Pancreas (tissue), 10 donors: Measurements from ENCODE around the gene MAML3. TPM values are rescaled to one million over a fixed set of nuclear protein-coding genes. Genes with fewer than 3 reads are reported as not detected.

Experiments
- ATAC-seq, 4 donors: fragments of 200-7000 bp; cut with Tn5 transposase; one replicate each; pipeline versions ENCODE4 v1.8.0 to v1.9.1; 2020; ENCODE audit warnings: mild to moderate bottlenecking in 4 of 4, moderate library complexity in 4 of 4
- DNase-seq, 6 donors: peaks; one replicate each; pipeline ENCODE4 v3.0.0-alpha.2; 2020
- FAIRE-seq: peaks from 2 replicates; lab custom pipeline; 2012; peaks lifted over from hg19 to GRCh38; lab: Jason Lieb, UNC
- H3K27ac ChIP-seq, 4 donors: fragments of 200-600 bp; sonication (generic); 1 replicate in 3 of 4; 2 replicates in 1 of 4; pipeline versions ENCODE4 v1.5.0 to v1.8.0; 2020
- H3K27me3 ChIP-seq, 4 donors: fragments of 200-600 bp; one replicate each; pipeline ENCODE4 v1.8.0; 2021
- H3K36me3 ChIP-seq, 3 donors: fragments of 200-600 bp; sonication (generic) in 1 of 3; one replicate each; pipeline versions ENCODE4 v1.5.0 to v1.8.0; 2020 to 2021
- H3K4me1 ChIP-seq, 3 donors: fragments of 200-600 bp; one replicate each; pipeline ENCODE4 v1.8.0; 2021
- H3K4me3 ChIP-seq, 4 donors: fragments of 200-600 bp; sonication (generic) in 2 of 4; one replicate each; pipeline versions ENCODE4 v1.5.0 to v1.8.0; 2020 to 2021
- H3K9me3 ChIP-seq, 4 donors: fragments of 200-600 bp; one replicate each; pipeline ENCODE4 v1.8.0; 2021
- WGBS, 2 donors: extraction: QIAGEN DNeasy Blood & Tissue Kit; methylation state at CpG; one replicate each; pipeline ENCODE4 v1.1.7; 2013; 5-methylcytosine and 5-hydroxymethylcytosine counted together
- intact Hi-C, 3 donors: fragments of 100-400 bp; cut with DNase I; formaldehyde crosslinking; loops; one replicate each; pipeline versions ENCODE4 v1.11.1 to v1.14.2; 2022
- polyA plus RNA-seq, 2 donors: library from polyadenylated mRNA; stranded (reverse); fragments of 200-250 nt; gene quantifications; one replicate each; pipeline ENCODE4 v1.2.3, GENCODE V29; 2013
- total RNA-seq, 6 donors: library from RNA; stranded (reverse); fragmentation: NEBNext Ultra II Directional in 4 of 6; extraction: Animal tissue kit (Norgen Biotek cat#: 25700) in 4 of 6; gene quantifications; one replicate each; pipeline versions ENCODE4 v1.2.1 to v1.2.4, GENCODE V29; 2021 to 2023
- TF ChIP-seq, protein P1 (sequence below), 4 donors: fragments of 200-600 bp; sonication (generic) in 3 of 4; IDR thresholded peaks; one replicate each; pipeline versions ENCODE4 v1.5.0 to v1.8.0; 2021; ENCODE audit warnings: antibody characterized with exemption in 4 of 4
- donor health status: healthy with polysubstance abuse.
- donor health status: DM: no; HTN: no; CAD: no; lungs with moderate emphysema.
- donor health status: DM: no; HTN: no; CAD: no.
- donor health status: control.
- donor health status: control.
- donor health status: Bipolar disorder and iron deficiency.
- donor health status: DM: yes; HTN: yes; CAD: no.
- donor health status: DM: no; HTN: no; CAD: no.
- donor health status: DM: no; HTN: no; CAD: no.
- donor health status: DM: yes; HTN: yes; CAD: no.

The MAML3 gene
- total and polyA plus RNA-seq, 8 donors = 3.8 to 8.9 (median 5.9) TPM

DNA sequence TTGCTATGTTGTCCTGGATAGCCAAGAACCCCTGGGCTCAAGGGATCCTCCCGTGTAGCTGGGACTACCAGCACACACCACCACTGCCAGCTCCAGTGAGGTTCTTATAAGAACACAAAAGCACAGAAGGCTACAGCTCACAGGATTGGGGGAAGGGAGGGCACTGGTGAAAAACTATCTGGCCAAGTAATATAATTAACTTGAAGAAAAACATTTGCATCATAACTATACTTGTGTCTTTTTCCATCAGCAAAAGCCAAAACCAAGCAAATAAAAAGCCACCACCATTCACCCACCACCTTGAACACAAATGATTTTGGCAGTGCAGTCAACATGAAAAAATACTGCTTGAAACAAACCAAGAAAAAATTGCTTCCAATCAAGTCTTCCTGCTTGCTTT, 188.2 kb downstream of the MAML3 start:
- H3K36me3 ChIP-seq = no peaks in the 10 kb centered on the region

DNA sequence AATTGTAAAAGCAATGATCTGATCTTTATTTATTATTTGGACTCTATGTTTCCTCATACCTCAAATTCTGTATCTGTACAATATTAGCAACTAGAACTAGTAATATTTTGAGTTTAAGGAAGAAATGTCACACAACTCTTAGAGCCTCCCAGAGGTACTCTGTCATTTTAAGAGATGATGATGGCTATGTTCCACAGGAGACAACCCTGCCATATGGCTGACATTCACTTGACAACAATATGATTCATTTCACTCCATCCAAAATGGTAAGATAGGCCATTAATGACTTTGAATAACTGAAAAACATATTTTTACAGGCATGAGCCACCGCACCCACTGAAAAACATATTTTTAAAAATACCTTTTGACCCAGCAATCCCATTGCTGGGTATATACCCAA, 190.3 kb downstream of the MAML3 start:
- FAIRE-seq = no peak

More for the DNA sequence above, 188.2 kb downstream of the MAML3 start:
- WGBS, 2 donors = 54 to 62% methylated on average over 1 of the region's 1 CpG
- TF ChIP-seq, protein P1, sequence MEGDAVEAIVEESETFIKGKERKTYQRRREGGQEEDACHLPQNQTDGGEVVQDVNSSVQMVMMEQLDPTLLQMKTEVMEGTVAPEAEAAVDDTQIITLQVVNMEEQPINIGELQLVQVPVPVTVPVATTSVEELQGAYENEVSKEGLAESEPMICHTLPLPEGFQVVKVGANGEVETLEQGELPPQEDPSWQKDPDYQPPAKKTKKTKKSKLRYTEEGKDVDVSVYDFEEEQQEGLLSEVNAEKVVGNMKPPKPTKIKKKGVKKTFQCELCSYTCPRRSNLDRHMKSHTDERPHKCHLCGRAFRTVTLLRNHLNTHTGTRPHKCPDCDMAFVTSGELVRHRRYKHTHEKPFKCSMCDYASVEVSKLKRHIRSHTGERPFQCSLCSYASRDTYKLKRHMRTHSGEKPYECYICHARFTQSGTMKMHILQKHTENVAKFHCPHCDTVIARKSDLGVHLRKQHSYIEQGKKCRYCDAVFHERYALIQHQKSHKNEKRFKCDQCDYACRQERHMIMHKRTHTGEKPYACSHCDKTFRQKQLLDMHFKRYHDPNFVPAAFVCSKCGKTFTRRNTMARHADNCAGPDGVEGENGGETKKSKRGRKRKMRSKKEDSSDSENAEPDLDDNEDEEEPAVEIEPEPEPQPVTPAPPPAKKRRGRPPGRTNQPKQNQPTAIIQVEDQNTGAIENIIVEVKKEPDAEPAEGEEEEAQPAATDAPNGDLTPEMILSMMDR (IDR thresholded peaks at IDR 0.05) = no peak
- H3K9me3 ChIP-seq = no peaks in the 10 kb centered on the region
- no peak overlapping the region for H3K27ac ChIP-seq
- DNase-seq = no peak
- intact Hi-C loops = no loop called here
- no peak for ATAC-seq
- H3K4me3 ChIP-seq = no peak overlapping the region
- H3K4me1 ChIP-seq = peaks cover 13 to 28% (median 18%) of the 10 kb centered on the region in 3 donors
- H3K27me3 ChIP-seq = no peaks in the 10 kb centered on the region
- no peak for FAIRE-seq

DNA sequence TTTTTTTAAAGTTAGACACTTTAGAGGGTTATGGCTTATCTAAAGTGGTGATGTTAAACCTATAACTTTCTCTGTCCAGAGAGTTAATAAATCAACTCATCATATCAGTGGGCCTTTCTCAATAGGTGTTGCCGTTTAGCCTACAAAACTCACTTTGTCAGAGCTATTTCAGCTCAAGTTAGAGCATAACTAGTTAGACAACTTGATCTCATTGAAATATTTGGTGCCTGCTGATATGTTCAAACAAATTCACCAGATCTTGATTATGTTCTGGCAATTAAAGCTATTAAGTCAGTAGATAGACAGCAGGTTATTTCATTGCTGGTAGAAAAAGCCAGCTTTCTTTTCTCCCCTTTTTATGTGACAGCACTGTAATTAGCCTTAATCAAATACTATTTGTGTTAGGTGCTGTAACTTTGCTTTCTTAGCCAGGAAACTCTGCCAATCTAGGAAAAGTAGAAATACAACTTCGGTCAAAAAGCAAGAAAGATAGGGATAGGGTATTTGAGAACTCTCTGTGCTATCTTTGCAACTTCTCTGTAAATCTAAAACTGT, 191.8 kb downstream of the MAML3 start:
- H3K4me3 ChIP-seq = no peak overlapping the region
- no peaks in the 10 kb centered on the region for H3K27me3 ChIP-seq
- H3K4me1 ChIP-seq = peaks cover 0 to 18% (median 16%) of the 10 kb centered on the region in 3 donors
- peak overlapping the region; percentile 18 to 58 (median 44) for H3K27ac ChIP-seq
- TF ChIP-seq, protein P1 (IDR thresholded peaks at IDR 0.05) = no peak
- H3K9me3 ChIP-seq = no peaks in the 10 kb centered on the region
- WGBS, 2 donors = 10 to 15% methylated on average over 2 of the region's 2 CpGs
- intact Hi-C loops = no loop called here
- ATAC-seq = peak; percentile 44 to 75 (median 63)
- H3K36me3 ChIP-seq = no peaks in the 10 kb centered on the region
- no peak for FAIRE-seq
- no peak for DNase-seq

More for the DNA sequence above, 190.3 kb downstream of the MAML3 start:
- ATAC-seq = no peak
- no peak for DNase-seq
- WGBS, 2 donors = 93 to 100% methylated on average over 1 of the region's 1 CpG
- no peak overlapping the region for H3K4me3 ChIP-seq
- intact Hi-C loops = no loop called here
- TF ChIP-seq, protein P1 (IDR thresholded peaks at IDR 0.05) = no peak
- H3K27me3 ChIP-seq = no peaks in the 10 kb centered on the region
- H3K27ac ChIP-seq = no peak overlapping the region
- H3K4me1 ChIP-seq = peaks cover 0 to 18% (median 16%) of the 10 kb centered on the region in 3 donors
- no peaks in the 10 kb centered on the region for H3K36me3 ChIP-seq
- H3K9me3 ChIP-seq = no peaks in the 10 kb centered on the region

DNA sequence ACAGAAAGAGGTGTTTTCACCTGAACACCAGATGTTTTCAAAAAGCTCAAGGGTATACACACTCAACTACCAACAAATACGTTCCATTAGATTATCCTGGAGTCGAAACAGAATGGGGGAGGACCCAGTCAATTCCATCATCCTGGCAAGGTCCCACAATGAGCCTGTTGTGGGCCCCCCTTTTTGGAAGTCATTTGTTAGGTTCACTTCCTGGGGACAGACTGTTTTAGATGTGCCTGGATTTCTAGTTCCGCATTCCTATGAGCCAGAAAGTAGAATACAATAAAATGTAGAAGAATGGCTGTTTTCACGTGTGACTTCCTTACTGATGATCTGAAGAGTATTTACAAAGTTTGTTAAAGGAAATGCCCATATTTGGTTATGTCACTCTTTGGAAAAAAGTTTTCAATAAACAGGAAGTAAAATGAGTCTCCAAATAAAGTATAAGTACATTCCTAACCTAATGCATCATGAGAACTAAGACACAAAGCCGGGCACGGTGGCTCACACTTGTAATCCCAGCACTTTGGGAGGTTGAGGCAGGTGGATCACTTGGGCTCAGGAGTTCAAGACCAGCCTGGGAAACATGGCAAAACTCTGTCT, 192.5 kb downstream of the MAML3 start:
- peak overlapping the region; percentile 18 to 58 (median 44) for H3K27ac ChIP-seq
- H3K9me3 ChIP-seq = no peaks in the 10 kb centered on the region
- peaks cover 0 to 18% (median 16%) of the 10 kb centered on the region in 3 donors for H3K4me1 ChIP-seq
- ATAC-seq (peak in 3 of 4 donors; percentile 44 to 65 (median 61)), FAIRE-seq (no peak), DNase-seq (no peak)
- TF ChIP-seq, protein P1 (IDR thresholded peaks at IDR 0.05) = no peak
- 61 to 68% methylated on average over 6 of the region's 6 CpGs for WGBS, 2 donors
- intact Hi-C loops = no loop called here
- H3K27me3 ChIP-seq = no peaks in the 10 kb centered on the region
- no peaks in the 10 kb centered on the region for H3K36me3 ChIP-seq
- no peak overlapping the region for H3K4me3 ChIP-seq

DNA sequence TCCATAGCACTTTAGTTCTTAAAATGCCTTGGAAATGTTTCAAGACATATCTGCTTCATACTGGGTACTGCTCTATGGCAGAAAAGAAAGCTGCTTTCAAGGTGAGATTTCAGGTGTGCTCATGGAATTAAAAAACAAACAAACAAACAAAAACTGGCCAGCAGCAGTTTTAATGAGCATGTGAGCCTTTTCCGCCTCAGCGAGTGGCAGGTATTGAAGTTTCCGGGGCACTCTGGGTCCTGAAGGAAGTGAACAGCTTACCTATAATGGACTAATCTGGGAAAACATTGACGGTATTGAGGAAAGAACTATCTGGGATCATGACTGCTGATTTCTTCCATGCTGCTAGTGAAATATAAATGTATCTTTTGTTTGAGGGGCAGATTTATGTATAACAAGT, 194.6 kb downstream of the MAML3 start:
- H3K36me3 ChIP-seq = no peaks in the 10 kb centered on the region
- intact Hi-C loops = no loop called here
- no peaks in the 10 kb centered on the region for H3K27me3 ChIP-seq
- no peaks in the 10 kb centered on the region for H3K9me3 ChIP-seq
- H3K4me1 ChIP-seq = peaks cover 0 to 16% (median 14%) of the 10 kb centered on the region in 3 donors
- no peak overlapping the region for H3K4me3 ChIP-seq
- WGBS, 2 donors = 90 to 93% methylated on average over 4 of the region's 4 CpGs
- ATAC-seq (no peak), DNase-seq (no peak), FAIRE-seq (no peak)
- H3K27ac ChIP-seq = no peak overlapping the region
- TF ChIP-seq, protein P1 (IDR thresholded peaks at IDR 0.05) = no peak
